ENCODE measurements around the gene TLR10. TPM values are rescaled to one million over a fixed set of nuclear protein-coding genes. Genes with fewer than 3 reads are reported as not detected.
A peak's percentile ranks its signal among the peaks of the same experiment; 100 is the strongest.

The TLR10 gene
- total and polyA plus RNA-seq, 2 of the 13 experiments (the other 11 are each of a cell fraction or from before 2014, with no cell fraction given): not detected

DNA sequence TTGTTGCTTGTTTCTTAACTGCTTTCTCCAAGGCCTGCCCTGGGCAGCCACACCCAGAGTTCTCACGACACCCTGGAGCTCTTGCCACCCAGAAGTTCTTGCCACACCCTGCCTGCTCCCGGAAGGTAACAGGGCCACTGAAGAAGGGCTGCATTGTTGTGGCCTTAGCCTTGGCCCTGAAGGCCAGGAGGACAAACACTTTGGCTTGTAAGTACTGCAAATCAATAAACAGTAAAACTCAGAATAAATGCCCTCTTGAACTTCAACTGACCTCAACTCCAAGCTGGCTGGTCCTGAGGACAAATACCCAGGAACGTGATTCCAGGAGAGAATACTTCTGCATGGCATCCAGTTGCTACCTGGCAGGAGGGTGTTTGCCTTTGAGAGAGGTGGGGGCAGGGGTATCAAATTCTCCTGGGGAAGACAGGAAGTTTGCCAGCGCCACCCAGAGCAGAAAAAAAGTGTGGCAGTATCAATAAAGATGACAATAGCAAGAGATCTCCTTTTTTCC, 54.1 kb downstream of the TLR10 start (continued):
- TF ChIP-seq, protein P1, sequence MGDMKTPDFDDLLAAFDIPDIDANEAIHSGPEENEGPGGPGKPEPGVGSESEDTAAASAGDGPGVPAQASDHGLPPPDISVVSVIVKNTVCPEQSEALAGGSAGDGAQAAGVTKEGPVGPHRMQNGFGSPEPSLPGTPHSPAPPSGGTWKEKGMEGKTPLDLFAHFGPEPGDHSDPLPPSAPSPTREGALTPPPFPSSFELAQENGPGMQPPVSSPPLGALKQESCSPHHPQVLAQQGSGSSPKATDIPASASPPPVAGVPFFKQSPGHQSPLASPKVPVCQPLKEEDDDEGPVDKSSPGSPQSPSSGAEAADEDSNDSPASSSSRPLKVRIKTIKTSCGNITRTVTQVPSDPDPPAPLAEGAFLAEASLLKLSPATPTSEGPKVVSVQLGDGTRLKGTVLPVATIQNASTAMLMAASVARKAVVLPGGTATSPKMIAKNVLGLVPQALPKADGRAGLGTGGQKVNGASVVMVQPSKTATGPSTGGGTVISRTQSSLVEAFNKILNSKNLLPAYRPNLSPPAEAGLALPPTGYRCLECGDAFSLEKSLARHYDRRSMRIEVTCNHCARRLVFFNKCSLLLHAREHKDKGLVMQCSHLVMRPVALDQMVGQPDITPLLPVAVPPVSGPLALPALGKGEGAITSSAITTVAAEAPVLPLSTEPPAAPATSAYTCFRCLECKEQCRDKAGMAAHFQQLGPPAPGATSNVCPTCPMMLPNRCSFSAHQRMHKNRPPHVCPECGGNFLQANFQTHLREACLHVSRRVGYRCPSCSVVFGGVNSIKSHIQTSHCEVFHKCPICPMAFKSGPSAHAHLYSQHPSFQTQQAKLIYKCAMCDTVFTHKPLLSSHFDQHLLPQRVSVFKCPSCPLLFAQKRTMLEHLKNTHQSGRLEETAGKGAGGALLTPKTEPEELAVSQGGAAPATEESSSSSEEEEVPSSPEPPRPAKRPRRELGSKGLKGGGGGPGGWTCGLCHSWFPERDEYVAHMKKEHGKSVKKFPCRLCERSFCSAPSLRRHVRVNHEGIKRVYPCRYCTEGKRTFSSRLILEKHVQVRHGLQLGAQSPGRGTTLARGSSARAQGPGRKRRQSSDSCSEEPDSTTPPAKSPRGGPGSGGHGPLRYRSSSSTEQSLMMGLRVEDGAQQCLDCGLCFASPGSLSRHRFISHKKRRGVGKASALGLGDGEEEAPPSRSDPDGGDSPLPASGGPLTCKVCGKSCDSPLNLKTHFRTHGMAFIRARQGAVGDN (CRISPR knock-in tag; IDR thresholded peaks at IDR 0.05): peak; percentile 23; the same call in 1 of the 2 replicates
- TF ChIP-seq, protein P2, sequence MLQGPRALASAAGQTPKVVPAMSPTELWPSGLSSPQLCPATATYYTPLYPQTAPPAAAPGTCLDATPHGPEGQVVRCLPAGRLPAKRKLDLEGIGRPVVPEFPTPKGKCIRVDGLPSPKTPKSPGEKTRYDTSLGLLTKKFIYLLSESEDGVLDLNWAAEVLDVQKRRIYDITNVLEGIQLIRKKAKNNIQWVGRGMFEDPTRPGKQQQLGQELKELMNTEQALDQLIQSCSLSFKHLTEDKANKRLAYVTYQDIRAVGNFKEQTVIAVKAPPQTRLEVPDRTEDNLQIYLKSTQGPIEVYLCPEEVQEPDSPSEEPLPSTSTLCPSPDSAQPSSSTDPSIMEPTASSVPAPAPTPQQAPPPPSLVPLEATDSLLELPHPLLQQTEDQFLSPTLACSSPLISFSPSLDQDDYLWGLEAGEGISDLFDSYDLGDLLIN (CRISPR knock-in tag; IDR thresholded peaks at IDR 0.05; ENCODE audit: borderline replicate concordance): no peak
- TF ChIP-seq ZNF543 (CRISPR knock-in tag; IDR thresholded peaks at IDR 0.05) (no peak), CBX1 (IDR thresholded peaks at IDR 0.05; ENCODE audit: low read depth) (no peak), MED13 (CRISPR knock-in tag; IDR thresholded peaks at IDR 0.05) (no peak), SOX13 (IDR thresholded peaks at IDR 0.05) (no peak), SOX13 (CRISPR knock-in tag; conservative IDR thresholded peaks at IDR 0.05 in 1 of 2, IDR thresholded peaks at IDR 0.05 in 1 of 2) (peak in 1 of 2 experiments; percentile 36; a peak in 1 of 4 replicates), ZNF484 (CRISPR knock-in tag; IDR thresholded peaks at IDR 0.05; ENCODE audit: borderline replicate concordance, low read depth) (no peak), HNF4A (CRISPR knock-in tag; IDR thresholded peaks at IDR 0.05) (0 out of 2 replicates have a peak, but pooled peaks have one; percentile 13), RXRB (CRISPR knock-in tag; IDR thresholded peaks at IDR 0.05; ENCODE audit: borderline replicate concordance) (0 out of 2 replicates have a peak, but pooled peaks have one; percentile 44), ZNF350 (CRISPR knock-in tag; IDR thresholded peaks at IDR 0.05; ENCODE audit: borderline replicate concordance, low read depth) (0 out of 2 replicates have a peak, but pooled peaks have one; percentile 28), BCL6 (CRISPR knock-in tag; IDR thresholded peaks at IDR 0.05) (0 out of 2 replicates have a peak, but pooled peaks have one; percentile 33)
- TF ChIP-seq, protein P3, sequence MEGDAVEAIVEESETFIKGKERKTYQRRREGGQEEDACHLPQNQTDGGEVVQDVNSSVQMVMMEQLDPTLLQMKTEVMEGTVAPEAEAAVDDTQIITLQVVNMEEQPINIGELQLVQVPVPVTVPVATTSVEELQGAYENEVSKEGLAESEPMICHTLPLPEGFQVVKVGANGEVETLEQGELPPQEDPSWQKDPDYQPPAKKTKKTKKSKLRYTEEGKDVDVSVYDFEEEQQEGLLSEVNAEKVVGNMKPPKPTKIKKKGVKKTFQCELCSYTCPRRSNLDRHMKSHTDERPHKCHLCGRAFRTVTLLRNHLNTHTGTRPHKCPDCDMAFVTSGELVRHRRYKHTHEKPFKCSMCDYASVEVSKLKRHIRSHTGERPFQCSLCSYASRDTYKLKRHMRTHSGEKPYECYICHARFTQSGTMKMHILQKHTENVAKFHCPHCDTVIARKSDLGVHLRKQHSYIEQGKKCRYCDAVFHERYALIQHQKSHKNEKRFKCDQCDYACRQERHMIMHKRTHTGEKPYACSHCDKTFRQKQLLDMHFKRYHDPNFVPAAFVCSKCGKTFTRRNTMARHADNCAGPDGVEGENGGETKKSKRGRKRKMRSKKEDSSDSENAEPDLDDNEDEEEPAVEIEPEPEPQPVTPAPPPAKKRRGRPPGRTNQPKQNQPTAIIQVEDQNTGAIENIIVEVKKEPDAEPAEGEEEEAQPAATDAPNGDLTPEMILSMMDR (CRISPR knock-in tag; IDR thresholded peaks at IDR 0.05): peak; percentile 55
- TF ChIP-seq, protein P4, sequence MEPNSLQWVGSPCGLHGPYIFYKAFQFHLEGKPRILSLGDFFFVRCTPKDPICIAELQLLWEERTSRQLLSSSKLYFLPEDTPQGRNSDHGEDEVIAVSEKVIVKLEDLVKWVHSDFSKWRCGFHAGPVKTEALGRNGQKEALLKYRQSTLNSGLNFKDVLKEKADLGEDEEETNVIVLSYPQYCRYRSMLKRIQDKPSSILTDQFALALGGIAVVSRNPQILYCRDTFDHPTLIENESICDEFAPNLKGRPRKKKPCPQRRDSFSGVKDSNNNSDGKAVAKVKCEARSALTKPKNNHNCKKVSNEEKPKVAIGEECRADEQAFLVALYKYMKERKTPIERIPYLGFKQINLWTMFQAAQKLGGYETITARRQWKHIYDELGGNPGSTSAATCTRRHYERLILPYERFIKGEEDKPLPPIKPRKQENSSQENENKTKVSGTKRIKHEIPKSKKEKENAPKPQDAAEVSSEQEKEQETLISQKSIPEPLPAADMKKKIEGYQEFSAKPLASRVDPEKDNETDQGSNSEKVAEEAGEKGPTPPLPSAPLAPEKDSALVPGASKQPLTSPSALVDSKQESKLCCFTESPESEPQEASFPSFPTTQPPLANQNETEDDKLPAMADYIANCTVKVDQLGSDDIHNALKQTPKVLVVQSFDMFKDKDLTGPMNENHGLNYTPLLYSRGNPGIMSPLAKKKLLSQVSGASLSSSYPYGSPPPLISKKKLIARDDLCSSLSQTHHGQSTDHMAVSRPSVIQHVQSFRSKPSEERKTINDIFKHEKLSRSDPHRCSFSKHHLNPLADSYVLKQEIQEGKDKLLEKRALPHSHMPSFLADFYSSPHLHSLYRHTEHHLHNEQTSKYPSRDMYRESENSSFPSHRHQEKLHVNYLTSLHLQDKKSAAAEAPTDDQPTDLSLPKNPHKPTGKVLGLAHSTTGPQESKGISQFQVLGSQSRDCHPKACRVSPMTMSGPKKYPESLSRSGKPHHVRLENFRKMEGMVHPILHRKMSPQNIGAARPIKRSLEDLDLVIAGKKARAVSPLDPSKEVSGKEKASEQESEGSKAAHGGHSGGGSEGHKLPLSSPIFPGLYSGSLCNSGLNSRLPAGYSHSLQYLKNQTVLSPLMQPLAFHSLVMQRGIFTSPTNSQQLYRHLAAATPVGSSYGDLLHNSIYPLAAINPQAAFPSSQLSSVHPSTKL (CRISPR knock-in tag; IDR thresholded peaks at IDR 0.05): peak; percentile 38; the same call in 1 of the 2 replicates
- TF ChIP-seq, protein P5, sequence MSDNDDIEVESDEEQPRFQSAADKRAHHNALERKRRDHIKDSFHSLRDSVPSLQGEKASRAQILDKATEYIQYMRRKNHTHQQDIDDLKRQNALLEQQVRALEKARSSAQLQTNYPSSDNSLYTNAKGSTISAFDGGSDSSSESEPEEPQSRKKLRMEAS (IDR thresholded peaks at IDR 0.05): peak; percentile 32; the same call in 1 of the 2 replicates
